ENCODE data around the gene BRAT1.
A peak's percentile ranks its signal among the peaks of the same experiment; 100 is the strongest.
"Not testable (repeated sequence)": the region's sequence is repeated elsewhere in the genome, so short reads cannot be mapped to it uniquely, and the experiment has no call there.

The BRAT1 gene

GRCh38 chr7:2535872-2536627 is 19.3 kb downstream of the BRAT1 start:
- not testable (repeated sequence) for DNase-seq (ENCODE audit: low read depth)

- not testable (repeated sequence) for DNase-seq (ENCODE audit: low read depth)
These were observed 21.1 kb downstream of the BRAT1 start for GRCh38 chr7:2534214-2534613.

- not testable (repeated sequence) for DNase-seq (ENCODE audit: low read depth)
These were observed 21.8 kb downstream of the BRAT1 start for GRCh38 chr7:2533566-2533965.

DNA sequence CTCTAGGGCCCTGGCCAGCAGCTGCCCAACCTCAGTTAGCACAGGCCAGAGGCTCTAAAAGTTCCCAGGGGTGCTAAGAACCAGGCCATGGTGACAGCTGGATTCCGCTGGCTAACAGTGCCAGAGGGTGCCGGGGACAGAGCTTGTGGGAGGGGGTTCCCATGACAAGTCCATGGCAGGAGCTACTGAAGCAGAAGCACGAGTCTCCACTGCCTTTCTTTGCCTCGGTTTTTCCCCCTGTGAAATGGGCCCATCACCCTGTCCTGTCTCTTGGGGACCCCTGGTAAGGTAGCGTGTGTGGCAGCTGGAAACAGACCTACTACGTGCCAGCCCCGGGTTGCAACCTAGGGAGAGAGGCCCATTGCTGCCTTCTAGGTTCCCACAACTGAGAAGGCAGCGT is 22.5 kb downstream of the BRAT1 start:
- not testable (repeated sequence) for DNase-seq (ENCODE audit: low read depth)

- not testable (repeated sequence) for DNase-seq (ENCODE audit: low read depth)
These were observed 23.0 kb downstream of the BRAT1 start for GRCh38 chr7:2532199-2532772.

DNA sequence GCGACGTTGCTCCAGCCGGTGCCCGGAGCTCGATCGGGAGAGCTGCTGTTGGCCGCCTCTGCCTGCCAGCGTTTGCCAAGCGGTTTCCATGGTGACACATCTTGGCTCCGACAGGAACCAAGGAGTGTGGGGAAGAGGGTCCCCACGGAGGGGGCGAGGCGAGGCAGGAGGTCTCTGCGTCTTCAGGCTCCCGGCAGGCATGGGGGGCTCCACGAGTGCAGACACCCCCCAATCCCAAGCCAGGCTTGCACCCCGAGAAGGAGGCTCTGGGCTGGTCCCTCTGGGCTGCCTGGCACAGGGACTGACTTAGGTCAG is 23.6 kb downstream of the BRAT1 start:
- not testable (repeated sequence) for DNase-seq (ENCODE audit: low read depth)

DNA sequence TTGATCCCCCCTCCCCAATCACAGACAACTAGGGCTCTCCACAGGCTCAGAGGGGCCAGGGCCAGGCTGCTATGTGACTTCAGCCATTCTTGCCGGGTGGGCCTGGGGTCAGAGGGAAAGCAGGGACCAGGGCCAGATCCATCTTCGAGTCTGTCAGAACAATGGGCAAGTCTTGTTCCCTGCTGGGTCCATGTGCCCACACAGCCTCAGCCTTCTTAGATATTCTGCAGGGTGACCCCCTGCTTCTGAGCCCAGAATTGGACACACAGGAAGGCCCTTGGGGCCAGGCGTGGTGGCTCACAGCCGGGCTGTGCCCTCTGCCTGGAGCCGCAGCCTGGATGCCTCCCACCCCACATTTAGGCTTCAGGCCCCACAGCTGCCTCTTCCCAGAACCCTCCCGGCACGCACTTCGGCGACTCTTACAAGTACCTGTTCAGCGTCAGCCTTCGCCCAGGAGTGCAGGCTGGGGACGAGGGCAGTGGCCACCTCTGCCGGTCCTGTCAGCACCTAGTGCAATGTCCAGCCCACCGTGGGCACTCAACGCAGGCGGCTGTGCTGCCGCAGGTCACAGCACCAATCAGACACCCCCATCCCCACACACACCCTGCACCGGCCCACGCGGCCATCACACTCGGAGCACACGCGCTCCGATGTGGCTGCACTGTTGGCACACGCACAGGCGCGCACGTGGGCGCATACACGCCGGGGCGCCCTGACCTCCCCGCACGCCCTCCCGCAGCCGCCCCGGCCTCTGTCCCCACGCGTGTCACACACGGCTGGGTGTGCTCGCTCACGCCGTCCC is 24.1 kb downstream of the BRAT1 start:
- not testable (repeated sequence) for DNase-seq (ENCODE audit: low read depth)

DNA sequence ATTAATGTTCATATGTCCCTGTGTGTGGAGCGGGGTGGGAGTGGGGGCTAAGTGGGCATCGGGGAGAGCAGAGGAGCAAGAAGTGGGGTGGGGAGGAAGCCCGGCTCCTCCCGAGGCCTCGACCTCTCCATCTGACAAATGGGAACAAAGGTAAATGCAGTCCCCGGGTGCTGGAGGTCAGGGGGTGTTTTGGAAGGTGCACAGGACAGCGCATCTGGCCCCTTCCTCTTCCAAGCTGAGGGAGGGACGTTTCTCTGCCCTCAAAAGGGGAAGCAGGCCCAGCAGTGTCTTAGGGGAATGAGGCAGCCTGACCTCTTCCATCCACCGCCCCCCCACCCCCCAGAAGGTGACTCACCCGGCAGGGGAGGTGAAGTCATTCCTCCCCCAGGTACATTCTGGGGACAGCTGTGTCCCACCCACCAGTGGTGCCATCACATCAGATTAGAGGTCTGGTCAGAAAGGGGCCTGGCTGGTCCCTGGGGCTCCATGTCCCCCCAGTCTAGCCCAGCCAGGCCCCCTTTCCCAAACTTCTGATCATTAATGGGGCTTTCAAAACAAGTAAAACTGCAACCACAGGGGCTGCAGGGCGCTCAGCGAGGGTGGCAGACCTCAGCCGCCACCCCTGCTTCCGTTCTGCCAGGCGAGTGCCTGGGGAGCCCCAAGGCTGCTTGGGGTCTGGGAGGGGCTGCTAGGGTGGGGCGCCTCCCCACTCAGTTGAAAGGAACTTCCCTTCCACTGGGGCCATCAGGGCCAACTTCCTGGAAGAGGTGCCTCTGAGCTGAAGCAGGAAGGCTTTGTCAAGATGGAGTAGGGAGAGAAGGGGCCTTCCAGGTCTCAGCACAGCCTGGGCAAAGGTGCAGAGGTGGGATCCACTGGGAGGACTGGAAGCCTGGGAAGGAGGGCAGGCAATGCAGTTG is 25.0 kb downstream of the BRAT1 start:
- DNase-seq (ENCODE audit: low read depth) = no peak

GRCh38 chr7:2529161-2530070 is 25.9 kb downstream of the BRAT1 start:
- peak; percentile 57 for DNase-seq (ENCODE audit: low read depth)

- DNase-seq (ENCODE audit: low read depth) = no peak
These were observed 26.7 kb downstream of the BRAT1 start for GRCh38 chr7:2528481-2529095.

DNA sequence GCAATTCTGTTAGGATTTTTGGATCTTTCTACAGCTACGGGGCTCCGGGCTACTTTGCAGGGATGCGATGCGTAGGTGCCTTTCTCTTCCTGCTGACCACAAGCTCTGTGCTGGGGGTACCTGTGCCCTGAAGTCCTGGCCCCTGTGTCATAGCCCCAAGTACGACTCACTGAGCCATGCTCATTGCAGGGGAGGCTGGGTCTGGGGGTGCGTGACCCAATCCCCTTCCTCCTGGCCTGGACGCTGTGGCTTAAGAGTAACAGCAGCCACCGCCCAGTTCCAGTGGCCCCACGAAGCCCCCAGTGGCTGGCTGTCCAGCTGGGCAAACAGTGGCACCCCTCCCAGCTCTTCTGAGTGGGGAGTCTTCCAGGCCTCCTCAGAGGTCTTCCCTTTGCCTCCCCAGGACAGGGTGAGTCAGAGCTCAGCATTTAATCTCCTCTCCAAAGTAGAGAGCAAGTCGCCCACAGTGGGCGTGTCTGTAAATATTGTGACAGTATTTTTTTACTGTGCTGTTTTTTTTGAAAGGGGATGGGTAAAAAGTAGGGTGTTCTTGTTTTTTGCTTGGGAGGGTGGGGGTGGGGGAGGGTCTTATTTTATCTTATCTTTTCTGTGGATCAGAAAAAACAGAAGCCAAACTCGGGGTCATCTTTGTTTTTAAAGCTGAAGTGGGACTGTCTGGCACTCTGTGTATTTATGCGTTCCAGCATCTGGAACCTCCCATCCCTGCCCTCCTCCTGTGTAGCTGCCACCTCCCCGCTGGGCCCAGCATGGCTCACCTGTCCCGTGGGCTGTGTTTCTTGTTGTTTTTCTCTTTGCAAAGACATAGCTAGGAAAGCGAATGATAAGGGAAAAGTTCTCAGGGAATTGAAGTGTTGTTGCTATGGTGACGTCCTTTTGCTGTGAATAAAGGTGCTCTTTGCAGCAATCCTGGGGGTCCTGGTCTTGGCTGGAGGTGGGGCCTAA is 27.5 kb downstream of the BRAT1 start:
- peak; percentile 75 for DNase-seq (ENCODE audit: low read depth)

- no peak for DNase-seq (ENCODE audit: low read depth)
These were observed 28.4 kb downstream of the BRAT1 start for GRCh38 chr7:2526659-2527504.

GRCh38 chr7:2525658-2526630 is 29.4 kb downstream of the BRAT1 start:
- no peak for DNase-seq (ENCODE audit: low read depth)

DNA sequence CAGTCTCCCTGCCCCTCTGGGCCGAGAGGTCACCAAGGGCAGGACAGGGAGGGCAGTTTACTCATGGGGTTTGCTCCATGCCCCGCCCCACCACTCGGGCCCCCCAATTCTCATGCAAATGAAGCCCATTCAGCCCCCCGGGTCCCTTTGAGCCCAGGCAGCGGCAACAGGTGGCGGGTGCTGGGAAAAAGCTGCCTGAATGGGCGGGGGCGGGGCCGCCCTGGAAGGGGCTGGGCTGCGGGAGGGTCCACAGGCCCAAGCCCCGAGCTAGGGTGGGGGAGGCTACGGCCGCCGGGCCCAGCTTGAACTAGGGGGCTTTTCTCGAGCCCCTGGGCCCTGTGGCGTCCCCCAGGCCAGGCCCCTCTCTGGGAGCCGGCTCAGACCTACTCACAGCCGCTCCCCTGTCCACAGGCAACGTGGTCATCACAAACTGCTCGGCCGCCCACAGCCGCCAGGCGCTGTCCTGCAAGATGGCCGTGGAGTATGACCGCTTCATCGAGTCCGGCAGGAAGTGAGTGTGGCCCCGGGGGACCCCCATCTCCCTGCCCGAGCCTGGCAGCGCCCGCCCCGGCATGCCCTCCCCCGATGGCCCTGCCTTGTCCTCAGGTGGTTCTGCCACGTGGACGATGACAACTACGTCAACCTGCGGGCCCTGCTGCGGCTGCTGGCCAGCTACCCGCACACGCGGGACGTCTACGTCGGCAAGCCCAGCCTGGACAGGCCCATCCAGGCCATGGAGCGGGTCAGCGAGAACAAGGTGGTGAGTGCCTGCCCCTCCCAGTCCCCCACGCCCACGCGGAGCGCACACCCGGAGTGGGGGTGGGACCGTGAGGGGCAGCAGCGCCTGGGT is 30.3 kb downstream of the BRAT1 start:
- no peak for DNase-seq (ENCODE audit: low read depth)

- DNase-seq (ENCODE audit: low read depth) = peak; percentile 47
These were observed 31.1 kb downstream of the BRAT1 start for GRCh38 chr7:2523941-2524807.
